HepG2 (cell line): ENCODE data around the gene FRMD1. TPM values are rescaled to one million over a fixed set of nuclear protein-coding genes. Genes with fewer than 3 reads are reported as not detected.

Experiments used
- ATAC-seq: fragments of 200-7000 bp; cut with Tn5 transposase; 3 replicates; pipeline ENCODE4 v1.9.1; 2020; ENCODE audit warnings: mild to moderate bottlenecking, moderate library complexity
- BruUV-seq: library from RNA; stranded (reverse); fragments of 400-500 nt; replicated peaks from 2 replicates; lab custom pipeline; 2021; lab: Mats Ljungman, UMichigan
- CTCF ChIA-PET: fragments of 300-600 bp; formaldehyde crosslinking; extraction: SDS; loops from one replicate; lab custom pipeline; 2021; ENCODE audit warnings: low total read pairs, inconsistent platforms, low intra/inter-chr PET ratio; lab: Yijun Ruan, JAX
- POLR2A ChIA-PET: fragments of 350-600 bp; sonication (Branson Sonifier 250); formaldehyde crosslinking; loops from one replicate; lab custom pipeline; 2020; ENCODE audit warnings: antibody characterized with exemption, inconsistent platforms; lab: Yijun Ruan, JAX
- DNase-seq: peaks from one replicate; pipeline ENCODE4 v3.0.0-alpha.2; 2015; ENCODE audit warnings: low spot score
- FAIRE-seq: peaks from 3 replicates; lab custom pipeline; 2011; peaks lifted over from hg19 to GRCh38; lab: Jason Lieb, UNC
- H2AFZ ChIP-seq: one replicate; pipeline ENCODE4 v1.6.1; 2011; ENCODE audit warnings: low read length, inconsistent platforms
- H3K27ac ChIP-seq: fragments of 300-600 bp; 3 replicates; pipeline ENCODE4 v1.8.0; 2011; ENCODE audit warnings: mixed run types, mild to moderate bottlenecking, mixed read lengths, low read length, inconsistent platforms; ENCODE audit not compliant: insufficient read depth; ENCODE audit errors: extremely low read length
- H3K27me3 ChIP-seq, 2 experiments: fragments of 200-600 bp in 1 of 2; 2 replicates in 1 of 2; 3 replicates in 1 of 2; pipeline versions ENCODE4 v1.6.0 to v1.8.0; 2011; ENCODE audit warnings: low read length in 2 of 2, mild to moderate bottlenecking in 2 of 2, moderate library complexity in 2 of 2, inconsistent platforms in 1 of 2; ENCODE audit not compliant: insufficient read depth in 2 of 2, control insufficient read depth in 1 of 2
- H3K36me3 ChIP-seq, 2 experiments: fragments of 200-600 bp in 1 of 2; replicated peaks in 1 of 2; 2 replicates in 1 of 2; 3 replicates in 1 of 2; pipeline versions ENCODE4 v1.5.1 to v1.8.0; 2011; ENCODE audit warnings: low read length in 2 of 2, inconsistent platforms in 1 of 2; ENCODE audit not compliant: insufficient read depth in 2 of 2, control insufficient read depth in 1 of 2
- H3K4me1 ChIP-seq: 2 replicates; pipeline ENCODE4 v1.5.1; 2012; ENCODE audit warnings: low read length, inconsistent platforms; ENCODE audit not compliant: insufficient read depth
- H3K4me2 ChIP-seq: 2 replicates; pipeline ENCODE4 v1.6.0; 2011; ENCODE audit warnings: low read depth, low read length, inconsistent platforms
- H3K4me3 ChIP-seq, 3 experiments: fragments of 200-600 bp in 1 of 3; sonication (generic), shearing (Covaris generic) in 1 of 3; replicated peaks in 1 of 3; 2 replicates each; pipeline ENCODE4 v1.5.1; 2011 to 2016; ENCODE audit warnings: low read length in 3 of 3, inconsistent platforms in 2 of 3, low read depth in 2 of 3, mild to moderate bottlenecking in 2 of 3, control low read depth in 1 of 3, mixed read lengths in 1 of 3; ENCODE audit not compliant: insufficient read depth in 1 of 3
- H3K79me2 ChIP-seq: one replicate; pipeline ENCODE4 v1.6.1; 2011; ENCODE audit warnings: low read length, inconsistent platforms; ENCODE audit not compliant: insufficient read depth
- H3K9ac ChIP-seq: 2 replicates; pipeline ENCODE4 v1.6.0; 2011; ENCODE audit warnings: mild to moderate bottlenecking, low read depth, low read length, inconsistent platforms; ENCODE audit not compliant: insufficient read depth
- H3K9me3 ChIP-seq: 2 replicates; pipeline ENCODE4 v1.5.1; 2012; ENCODE audit warnings: mild to moderate bottlenecking, low read length
- H4K20me1 ChIP-seq: 2 replicates; pipeline ENCODE4 v1.6.0; 2011; ENCODE audit warnings: inconsistent platforms, mild to moderate bottlenecking, low read length, moderate library complexity; ENCODE audit not compliant: insufficient read depth
- NBN ChIP-seq: fragments of 450-650 bp; conservative IDR thresholded peaks from 2 replicates; pipeline ENCODE4 v1.6.1; 2017
- RERE ChIP-seq: IDR thresholded peaks from 2 replicates; pipeline ENCODE4 v1.6.1; 2016; ENCODE audit warnings: low read depth, missing genetic modification reagents, missing compliant biosample characterization
- TP53 ChIP-seq: sonication (generic); formaldehyde crosslinking; conservative IDR thresholded peaks from 2 replicates; pipeline ENCODE4 v1.4.0; 2020; ENCODE audit warnings: missing genetic modification reagents
- ZNF816 ChIP-seq: sonication (generic); formaldehyde crosslinking; IDR thresholded peaks from 2 replicates; pipeline ENCODE4 v1.8.0; 2022; ENCODE audit warnings: missing genetic modification reagents, mild to moderate bottlenecking, borderline replicate concordance
- WGBS: methylation state at CpG from one replicate; pipeline ENCODE4 v1.1.6; 2017; ENCODE audit warnings: low lambda C conversion rate; 5-methylcytosine and 5-hydroxymethylcytosine counted together
- in situ Hi-C: cut with HindIII; loops from 2 replicates; pipeline ENCODE4 v1.10.0; 2017; ENCODE audit warnings: low pct_unique_long_range_greater_than_20kb; ENCODE audit not compliant: extremely low pct_ligation_motif_present
- intact Hi-C: fragments of 100-400 bp; cut with micrococcal nuclease; formaldehyde crosslinking; loops from one replicate; pipeline ENCODE4 v1.10.0; 2022; ENCODE audit not compliant: unreplicated experiment
- polyA plus RNA-seq, 8 experiments: library from polyadenylated mRNA; depleted of rRNA in 3 of 8; stranded (reverse) in 7 of 8; unstranded in 1 of 8; fragments of >200 nt; fragmentation: Illumina TruSeq in 4 of 8; extraction: Trizol in 4 of 8; gene quantifications; 2 replicates each; pipeline versions ENCODE4 v1.2.1 to v1.2.3, GENCODE V29; 2011 to 2016; ENCODE audit warnings: low read depth in 4 of 8, missing spikeins in 1 of 8, mixed read lengths in 1 of 8; ENCODE audit not compliant: insufficient read depth in 1 of 8
- total RNA-seq, 5 experiments: library from RNA; depleted of rRNA; stranded (reverse); fragments of >200 nt; fragmentation: Illumina TruSeq; extraction: Trizol; gene quantifications; 2 replicates each; pipeline ENCODE4 v1.2.3, GENCODE V29; 2016; ENCODE audit warnings: low read depth in 1 of 5

FRMD1 gene
- total and polyA plus RNA-seq, 2 of the 13 experiments (the other 11 are each of a cell fraction or from before 2014, with no cell fraction given): 0.01 TPM; not detected in 1

GRCh38 chr6:168027521-168027920, 51.5 kb downstream of the FRMD1 start:
- peaks cover 0 to 19% of the 10 kb centered on the region in 2 experiments; a peak in 3 of 5 replicates for H3K27me3 ChIP-seq
- no peak overlapping the region for H3K4me2 ChIP-seq
- no peak for FAIRE-seq
- no peaks in the 10 kb centered on the region for H3K79me2 ChIP-seq
- ChIA-PET POLR2A (no interaction called here), CTCF (no interaction called here)
- TF ChIP-seq RERE (CRISPR knock-in tag): no peak
- no peak for TF ChIP-seq TP53
- no peak for TF ChIP-seq NBN
- TF ChIP-seq ZNF816: no peak
- no peaks in the 10 kb centered on the region for H3K9me3 ChIP-seq
- peaks cover 27% of the 10 kb centered on the region for H3K4me1 ChIP-seq
- no peak overlapping the region for H2AFZ ChIP-seq
- ATAC-seq: no peak
- intact Hi-C loops (no loop called here), in situ Hi-C loops (no loop called here)
- H3K36me3 ChIP-seq: no peaks in the 10 kb centered on the region
- BruUV-seq: no TSS peak
- 90% methylated on average over 15 of the region's 16 CpGs for WGBS
- no peak for DNase-seq
- H4K20me1 ChIP-seq: no peaks in the 10 kb centered on the region
- H3K9ac ChIP-seq: no peak overlapping the region
- no peak overlapping the region for H3K4me3 ChIP-seq
- no peak overlapping the region for H3K27ac ChIP-seq
